Endothelial cell of umbilical vein (primary cell): ENCODE results near the gene KDM4C. TPM values are rescaled to one million over a fixed set of nuclear protein-coding genes. Genes with fewer than 3 reads are reported as not detected.

Experiments
- BruUV-seq: library from RNA; stranded (reverse); fragments of 400-500 nt; replicated peaks from 2 replicates; lab custom pipeline; 2021; lab: Mats Ljungman, UMichigan
- CTCF ChIA-PET: fragments of 300-600, 350-600 bp; sonication (Branson Sonifier 250); formaldehyde crosslinking; loops from one replicate; lab custom pipeline; 2021; ENCODE audit warnings: antibody characterized with exemption, inconsistent platforms; lab: Charles Lee
- POLR2A ChIA-PET: fragments of 300-600, 350-600 bp; sonication (Branson Sonifier 250); formaldehyde crosslinking; loops from one replicate; lab custom pipeline; 2021; ENCODE audit warnings: antibody characterized with exemption, inconsistent platforms; lab: Charles Lee
- DNase-seq: peaks from one replicate; pipeline ENCODE4 v3.0.0-alpha.2; 2011; ENCODE audit warnings: low read depth, low spot score
- FAIRE-seq: peaks from 2 replicates; lab custom pipeline; 2011; peaks lifted over from hg19 to GRCh38; lab: Jason Lieb, UNC
- H2AFZ ChIP-seq: 2 replicates; pipeline ENCODE4 v1.6.0; 2012; ENCODE audit warnings: low read depth, low read length, control low read depth, inconsistent platforms
- H3K27ac ChIP-seq: 2 replicates; pipeline ENCODE4 v1.5.1; 2011; ENCODE audit warnings: low read depth, mild to moderate bottlenecking, control low read depth, low read length, moderate library complexity; ENCODE audit not compliant: insufficient read depth
- H3K27me3 ChIP-seq, 2 experiments: 2 replicates each; pipeline versions ENCODE4 v1.6.0 to v1.6.1; 2011; ENCODE audit warnings: low read length in 2 of 2, mixed read lengths in 1 of 2; ENCODE audit not compliant: control insufficient read depth in 2 of 2, insufficient read depth in 2 of 2
- H3K36me3 ChIP-seq, 2 experiments: 2 replicates in 1 of 2; 3 replicates in 1 of 2; pipeline ENCODE4 v1.5.1; 2011; ENCODE audit warnings: low read length in 2 of 2, mild to moderate bottlenecking in 1 of 2, moderate library complexity in 1 of 2; ENCODE audit not compliant: control insufficient read depth in 2 of 2, insufficient read depth in 2 of 2; ENCODE audit errors: extremely low read depth in 1 of 2
- H3K4me1 ChIP-seq: 3 replicates; pipeline ENCODE4 v1.5.1; 2011; ENCODE audit warnings: mild to moderate bottlenecking, low read length; ENCODE audit not compliant: control insufficient read depth, insufficient read depth; ENCODE audit errors: extremely low read depth
- H3K4me2 ChIP-seq: 2 replicates; pipeline ENCODE4 v1.6.1; 2011; ENCODE audit warnings: low read length, control low read depth, mixed read lengths; ENCODE audit not compliant: insufficient read depth
- H3K4me3 ChIP-seq, 3 experiments: fragments of 200-600 bp in 1 of 3; sonication (generic), shearing (Covaris generic) in 1 of 3; replicated peaks in 1 of 3; 2 replicates each; pipeline ENCODE4 v1.5.1; 2011 to 2016; ENCODE audit warnings: control low read depth in 3 of 3, low read length in 3 of 3, mild to moderate bottlenecking in 2 of 3, inconsistent platforms in 1 of 3, low read depth in 1 of 3, moderate library complexity in 1 of 3; ENCODE audit not compliant: insufficient read depth in 1 of 3
- H3K79me2 ChIP-seq: 2 replicates; pipeline ENCODE4 v1.6.0; 2012; ENCODE audit warnings: low read length, inconsistent platforms; ENCODE audit not compliant: control insufficient read depth, insufficient read depth
- H3K9ac ChIP-seq: replicated peaks from 2 replicates; pipeline ENCODE3; 2011; ENCODE audit warnings: low read length, control low read depth; ENCODE audit not compliant: insufficient read depth; ENCODE audit errors: extremely low read depth
- H3K9me1 ChIP-seq: replicated peaks from 3 replicates; pipeline ENCODE4 v1.6.0; 2011; ENCODE audit warnings: mild to moderate bottlenecking, low read length; ENCODE audit not compliant: control insufficient read depth, insufficient read depth; ENCODE audit errors: extremely low read depth
- H3K9me3 ChIP-seq: replicated peaks from 2 replicates; pipeline ENCODE4 v1.5.1; 2012; ENCODE audit warnings: low read length, inconsistent platforms; ENCODE audit not compliant: control insufficient read depth, insufficient read depth
- H4K20me1 ChIP-seq: replicated peaks from 2 replicates; pipeline ENCODE3; 2011; ENCODE audit warnings: mild to moderate bottlenecking, low read length; ENCODE audit not compliant: control insufficient read depth, insufficient read depth; ENCODE audit errors: extremely low read depth
- EZH2 ChIP-seq: IDR thresholded peaks from 2 replicates; pipeline ENCODE4 v1.6.1; 2012; ENCODE audit warnings: borderline replicate concordance, low read depth, mild to moderate bottlenecking, moderate library complexity, low read length, inconsistent platforms; ENCODE audit not compliant: severe bottlenecking
- FOS ChIP-seq: IDR thresholded peaks from 2 replicates; pipeline ENCODE4 v1.6.1; 2011; ENCODE audit warnings: mild to moderate bottlenecking, low read length, moderate library complexity, borderline replicate concordance; ENCODE audit not compliant: insufficient read depth
- GATA2 ChIP-seq: IDR thresholded peaks from 2 replicates; pipeline ENCODE4 v1.7.0; 2011; ENCODE audit warnings: low read depth, mild to moderate bottlenecking, moderate library complexity, mixed read lengths, low read length; ENCODE audit not compliant: insufficient read length, insufficient read depth
- JUN ChIP-seq: IDR thresholded peaks from 2 replicates; pipeline ENCODE4 v1.6.1; 2011; ENCODE audit warnings: borderline replicate concordance, low read depth; ENCODE audit not compliant: insufficient read length, insufficient read depth
- MAX ChIP-seq: IDR thresholded peaks from 2 replicates; pipeline ENCODE4 v1.6.1; 2011; ENCODE audit not compliant: insufficient read depth, insufficient read length
- MYC ChIP-seq: IDR thresholded peaks from one replicate; pipeline ENCODE4 v1.6.1; 2011; ENCODE audit warnings: mild to moderate bottlenecking, low read depth, low read length
- POLR2A ChIP-seq: IDR thresholded peaks from 2 replicates; pipeline ENCODE4 v1.6.1; 2012; ENCODE audit warnings: low read depth, mild to moderate bottlenecking, control low read depth, low read length
- POLR2AphosphoS5 ChIP-seq: IDR thresholded peaks from 2 replicates; pipeline ENCODE4 v1.6.1; 2012; ENCODE audit warnings: low read depth, mild to moderate bottlenecking, control low read depth, low read length, moderate library complexity; ENCODE audit not compliant: insufficient read depth
- dilution Hi-C: fragments of 300-500 bp; cut with MboI; formaldehyde crosslinking; loops from one replicate; pipeline ENCODE4 v1.15.0; 2019; ENCODE audit warnings: low sequenced_read_pairs; ENCODE audit not compliant: extremely low pct_ligation_motif_present
- intact Hi-C: fragments of 100-400 bp; cut with micrococcal nuclease; formaldehyde crosslinking; loops from one replicate; pipeline ENCODE4 v1.10.0; 2022
- polyA plus RNA-seq, 4 experiments: library from polyadenylated mRNA; depleted of rRNA in 3 of 4; stranded (reverse) in 3 of 4; unstranded in 1 of 4; fragments of >200 nt; gene quantifications; 2 replicates each; pipeline versions ENCODE4 v1.2.1 to v1.2.3, GENCODE V29; 2011 to 2012; ENCODE audit warnings: missing spikeins in 1 of 4
- total RNA-seq: library from RNA; stranded (reverse); gene quantifications from 2 replicates; pipeline ENCODE4 v1.2.3, GENCODE V29; 2021
- TF ChIP-seq, protein P1 (sequence below), 2 donors: IDR thresholded peaks; 1 replicate in 1 of 2; 2 replicates in 1 of 2; pipeline ENCODE4 v1.5.1; 2011; ENCODE audit warnings: low read length in 2 of 2, mild to moderate bottlenecking in 2 of 2, moderate library complexity in 2 of 2, control low read depth in 1 of 2, inconsistent platforms in 1 of 2, low read depth in 1 of 2; ENCODE audit not compliant: insufficient read depth in 1 of 2; ENCODE audit errors: extremely low read depth in 1 of 2

KDM4C gene
- total and polyA plus RNA-seq, 2 donors (not counting 3 experiments of a cell fraction or from before 2014, with no cell fraction given), result 5.4 to 15.0 TPM

DNA sequence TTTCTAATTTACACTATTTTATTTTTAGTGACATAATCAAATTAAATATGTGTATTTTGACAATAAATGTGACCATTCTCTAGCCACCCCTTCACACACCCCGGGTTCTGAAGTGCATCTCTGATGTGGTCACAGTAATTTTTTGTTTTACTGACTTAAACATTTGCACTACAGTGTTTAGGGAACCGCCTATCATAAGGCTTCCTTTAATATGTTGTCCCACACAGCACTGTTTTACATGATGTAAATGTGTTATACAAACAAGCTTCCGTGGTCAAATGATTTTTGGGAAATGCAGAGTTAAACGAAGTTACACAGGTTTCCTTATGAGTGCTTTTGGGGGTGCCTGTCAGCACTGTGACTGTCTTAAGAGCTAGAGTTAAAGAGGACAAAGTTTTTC lies 86.5 kb downstream of the KDM4C start:
- CTCF ChIA-PET, result no interaction called here
- Histone ChIP-seq H3K4me3 (no peak overlapping the region), H3K79me2 (no peaks in the 10 kb centered on the region), H3K36me3 (no peaks in the 10 kb centered on the region), H3K4me1 (no peaks in the 10 kb centered on the region), H4K20me1 (no peaks in the 10 kb centered on the region), H3K9me1 (no peaks in the 10 kb centered on the region), H3K9me3 (no peaks in the 10 kb centered on the region), H2AFZ (no peak overlapping the region), H3K27ac (no peak overlapping the region), H3K4me2 (no peak overlapping the region), H3K9ac (no peak overlapping the region), H3K27me3 (no peaks in the 10 kb centered on the region)
- TF ChIP-seq EZH2 (no peak), POLR2AphosphoS5 (no peak), MYC (no peak), JUN (no peak), POLR2A (no peak), MAX (no peak)
- no TSS peak for BruUV-seq
- DNase-seq, result no peak
- POLR2A ChIA-PET, result no interaction called here
- dilution Hi-C loops (no loop called here), intact Hi-C loops (no loop called here)
- FAIRE-seq, result no peak

DNA sequence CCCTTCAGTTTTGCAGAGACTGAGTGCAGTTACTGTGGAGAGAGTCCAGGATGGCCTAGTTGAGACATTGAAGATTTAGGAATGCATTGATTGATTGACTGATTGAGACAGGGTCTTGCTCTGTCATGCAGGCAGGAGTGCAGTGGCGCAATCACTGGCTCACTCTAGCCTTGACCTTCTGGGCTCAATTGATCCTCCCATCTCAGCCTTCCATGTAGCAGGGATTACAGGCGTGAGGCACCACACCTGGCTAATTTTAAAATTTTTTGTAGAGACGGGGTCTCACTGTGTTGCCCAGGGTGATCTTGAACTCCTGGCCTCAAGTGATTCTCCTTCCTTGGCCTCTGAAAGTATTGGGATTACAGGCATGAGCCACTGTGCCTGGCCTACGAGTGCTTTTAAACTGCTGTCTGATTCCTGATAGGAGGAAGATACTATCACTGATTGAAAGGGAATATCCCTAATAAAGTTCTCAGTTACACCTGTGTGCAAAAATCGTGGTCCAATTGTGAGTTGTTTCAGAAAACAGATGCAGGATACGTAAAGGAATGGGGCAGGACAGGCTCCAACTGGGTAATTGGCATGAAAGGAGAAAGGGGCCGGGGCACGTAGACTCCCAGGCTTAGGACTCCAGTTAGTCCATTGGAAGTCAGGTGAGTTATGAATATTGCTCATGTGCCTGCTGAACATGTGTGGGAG lies 87.5 kb downstream of the KDM4C start:
- ChIA-PET POLR2A (no interaction called here), CTCF (interaction anchor here (3.3 kb wide), 1 partner anchor 18 kb away, joined by 15 read pairs; no protein-coding TSS in a partner anchor)
- Histone ChIP-seq H3K4me1 (no peaks in the 10 kb centered on the region), H2AFZ (no peak overlapping the region), H4K20me1 (no peaks in the 10 kb centered on the region), H3K9me3 (no peaks in the 10 kb centered on the region), H3K79me2 (no peaks in the 10 kb centered on the region), H3K27me3 (no peaks in the 10 kb centered on the region), H3K4me3 (no peak overlapping the region), H3K27ac (no peak overlapping the region), H3K9me1 (no peaks in the 10 kb centered on the region), H3K36me3 (no peaks in the 10 kb centered on the region), H3K4me2 (no peak overlapping the region), H3K9ac (no peak overlapping the region)
- intact Hi-C loops, result no loop called here
- no peak for TF ChIP-seq EZH2
- TF ChIP-seq, protein P1, sequence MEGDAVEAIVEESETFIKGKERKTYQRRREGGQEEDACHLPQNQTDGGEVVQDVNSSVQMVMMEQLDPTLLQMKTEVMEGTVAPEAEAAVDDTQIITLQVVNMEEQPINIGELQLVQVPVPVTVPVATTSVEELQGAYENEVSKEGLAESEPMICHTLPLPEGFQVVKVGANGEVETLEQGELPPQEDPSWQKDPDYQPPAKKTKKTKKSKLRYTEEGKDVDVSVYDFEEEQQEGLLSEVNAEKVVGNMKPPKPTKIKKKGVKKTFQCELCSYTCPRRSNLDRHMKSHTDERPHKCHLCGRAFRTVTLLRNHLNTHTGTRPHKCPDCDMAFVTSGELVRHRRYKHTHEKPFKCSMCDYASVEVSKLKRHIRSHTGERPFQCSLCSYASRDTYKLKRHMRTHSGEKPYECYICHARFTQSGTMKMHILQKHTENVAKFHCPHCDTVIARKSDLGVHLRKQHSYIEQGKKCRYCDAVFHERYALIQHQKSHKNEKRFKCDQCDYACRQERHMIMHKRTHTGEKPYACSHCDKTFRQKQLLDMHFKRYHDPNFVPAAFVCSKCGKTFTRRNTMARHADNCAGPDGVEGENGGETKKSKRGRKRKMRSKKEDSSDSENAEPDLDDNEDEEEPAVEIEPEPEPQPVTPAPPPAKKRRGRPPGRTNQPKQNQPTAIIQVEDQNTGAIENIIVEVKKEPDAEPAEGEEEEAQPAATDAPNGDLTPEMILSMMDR (IDR thresholded peaks at IDR 0.05; ENCODE audit: extremely low read depth in 1 of 2, insufficient read depth in 1 of 2, low read depth in 1 of 2, low read length in 2 of 2), result no peak
- TF ChIP-seq POLR2A, result no peak
- no peak for TF ChIP-seq GATA2
- no peak for TF ChIP-seq MAX
- TF ChIP-seq POLR2AphosphoS5, result no peak
- TF ChIP-seq MYC, result no peak
- TF ChIP-seq FOS, result no peak
- dilution Hi-C loops, result no loop called here
- FAIRE-seq (no peak), DNase-seq (no peak)
- BruUV-seq, result no TSS peak
